K562 (cell line): ENCODE measurements around the gene TRPV5. TPM values are rescaled to one million over a fixed set of nuclear protein-coding genes. Genes with fewer than 3 reads are reported as not detected.
A peak's percentile ranks its signal among the peaks of the same experiment; 100 is the strongest.

Experiments
- DDX20 ChIP-seq: fragments of 450-650 bp; IDR thresholded peaks from 2 replicates; pipeline ENCODE4 v1.6.1; 2016; ENCODE audit warnings: missing genetic modification characterization, low read depth, mild to moderate bottlenecking, missing compliant biosample characterization, moderate library complexity
- DLX4 ChIP-seq: fragments of 250-450 bp; sonication (Bioruptor Pico); IDR thresholded peaks from 2 replicates; pipeline ENCODE4 v1.6.1; 2021; ENCODE audit warnings: mild to moderate bottlenecking
- DMBX1 ChIP-seq: fragments of 250-450 bp; sonication (Bioruptor Pico); IDR thresholded peaks from 2 replicates; pipeline ENCODE4 v1.8.0; 2022; ENCODE audit warnings: inconsistent platforms, mild to moderate bottlenecking, moderate library complexity, borderline replicate concordance
- FOXM1 ChIP-seq, 2 experiments: fragments of 450-650 bp in 1 of 2; sonication (generic) in 1 of 2; formaldehyde crosslinking in 1 of 2; IDR thresholded peaks; 2 replicates each; pipeline versions ENCODE4 v1.6.1 to v1.9.0; 2017 to 2022; ENCODE audit warnings: low read depth in 2 of 2, mild to moderate bottlenecking in 2 of 2, missing genetic modification reagents in 1 of 2, moderate library complexity in 1 of 2
- HNRNPLL ChIP-seq: fragments of 200-400 bp; formaldehyde crosslinking; IDR thresholded peaks from 2 replicates; pipeline ENCODE4 v1.6.1; 2017; ENCODE audit warnings: low read length, low read depth, mild to moderate bottlenecking; ENCODE audit not compliant: poor library complexity, severe bottlenecking
- KDM4B ChIP-seq, 2 experiments: fragments of 450-650 bp in 1 of 2; sonication (generic) in 1 of 2; IDR thresholded peaks; 2 replicates each; pipeline ENCODE4 v1.6.1; 2016 to 2017; ENCODE audit warnings: borderline replicate concordance in 2 of 2, antibody characterized with exemption in 1 of 2, low read depth in 1 of 2, mild to moderate bottlenecking in 1 of 2
- MCM7 ChIP-seq, 2 experiments: fragments of 450-650 bp; IDR thresholded peaks; 2 replicates each; pipeline ENCODE4 v1.6.1; 2016 to 2018
- MLX ChIP-seq, 2 experiments: fragments of 450-650 bp in 1 of 2; sonication (generic) in 1 of 2; formaldehyde crosslinking; conservative IDR thresholded peaks; 2 replicates each; pipeline versions ENCODE4 v1.4.0 to v1.8.1; 2020 to 2022; ENCODE audit warnings: mild to moderate bottlenecking in 1 of 2, missing genetic modification reagents in 1 of 2
- NCOR1 ChIP-seq: fragments of 450-650 bp; IDR thresholded peaks from 2 replicates; pipeline ENCODE4 v1.6.1; 2016; ENCODE audit warnings: mild to moderate bottlenecking, moderate library complexity
- NONO ChIP-seq, 2 experiments: fragments of 200-400 bp in 1 of 2; fragments of 450-650 bp in 1 of 2; formaldehyde crosslinking in 1 of 2; IDR thresholded peaks; 2 replicates each; pipeline ENCODE4 v1.6.1; 2017; ENCODE audit warnings: low read depth in 2 of 2, mild to moderate bottlenecking in 2 of 2, moderate library complexity in 2 of 2, low read length in 1 of 2
- NR1H2 ChIP-seq: sonication (generic); formaldehyde crosslinking; IDR thresholded peaks from 2 replicates; pipeline ENCODE4 v1.4.0; 2020; ENCODE audit warnings: mild to moderate bottlenecking, missing genetic modification reagents
- NR4A1 ChIP-seq, 2 experiments: fragments of 250-450 bp in 1 of 2; fragments of 450-650 bp in 1 of 2; sonication (Bioruptor Pico) in 1 of 2; IDR thresholded peaks; 2 replicates each; pipeline versions ENCODE4 v1.4.0 to v1.6.1; 2016 to 2020; ENCODE audit warnings: mild to moderate bottlenecking in 2 of 2, missing compliant biosample characterization in 1 of 2, missing genetic modification characterization in 1 of 2, moderate library complexity in 1 of 2
- RBM14 ChIP-seq: fragments of 200-400 bp; formaldehyde crosslinking; IDR thresholded peaks from 2 replicates; pipeline ENCODE4 v1.6.1; 2018; ENCODE audit warnings: low read depth, mild to moderate bottlenecking, low read length, moderate library complexity, borderline replicate concordance; ENCODE audit not compliant: insufficient read depth
- XRCC3 ChIP-seq: fragments of 450-650 bp; IDR thresholded peaks from 2 replicates; pipeline ENCODE4 v1.6.1; 2017; ENCODE audit warnings: mild to moderate bottlenecking, moderate library complexity
- ZNF124 ChIP-seq: sonication (generic); formaldehyde crosslinking; IDR thresholded peaks from 2 replicates; pipeline ENCODE4 v1.8.1; 2022; ENCODE audit warnings: missing genetic modification reagents
- ZNF232 ChIP-seq: sonication (generic); formaldehyde crosslinking; IDR thresholded peaks from 2 replicates; pipeline ENCODE4 v1.8.0; 2022; ENCODE audit warnings: mild to moderate bottlenecking, missing genetic modification reagents
- ZNF277 ChIP-seq: fragments of 250-450 bp; sonication (Bioruptor Pico); IDR thresholded peaks from 2 replicates; pipeline ENCODE4 v1.8.0; 2022; ENCODE audit warnings: inconsistent platforms, mild to moderate bottlenecking, moderate library complexity, borderline replicate concordance
- ZNF584 ChIP-seq: fragments of 200-800 bp; sonication (Bioruptor generic); IDR thresholded peaks from 2 replicates; pipeline ENCODE4 v1.6.1; 2016; ENCODE audit warnings: low read depth, mild to moderate bottlenecking, missing genetic modification characterization, missing compliant biosample characterization
- ZNF717 ChIP-seq: fragments of 250-450 bp; sonication (Bioruptor Pico); IDR thresholded peaks from 2 replicates; pipeline ENCODE4 v1.5.0; 2021
- polyA plus RNA-seq, 8 experiments: library from polyadenylated mRNA; depleted of rRNA in 4 of 8; stranded (reverse) in 5 of 8; unstranded in 3 of 8; fragments of >200 nt; fragmentation: Nextera tagmentation in 2 of 8; fragmentation: Illumina TruSeq in 1 of 8; extraction: Ambion mirVana in 2 of 8; extraction: Trizol in 1 of 8; gene quantifications; 2 replicates each; pipeline versions ENCODE4 v1.2.1 to v1.2.3, GENCODE V29; 2011 to 2014; ENCODE audit warnings: inconsistent platforms in 1 of 8, missing spikeins in 1 of 8
- total RNA-seq, 7 experiments: library from RNA; depleted of rRNA in 6 of 7; stranded (reverse); fragments of >200 nt in 6 of 7; fragmentation: Illumina TruSeq in 2 of 7; extraction: Trizol in 2 of 7; gene quantifications; 2 replicates each; pipeline versions ENCODE4 v1.2.1 to v1.2.3, GENCODE V29; 2011 to 2021; ENCODE audit warnings: low replicate concordance in 1 of 7
- TF ChIP-seq, protein P1 (sequence below): fragments of 250-450 bp; sonication (Bioruptor Pico); IDR thresholded peaks from 2 replicates; pipeline ENCODE4 v1.8.0; 2022; ENCODE audit warnings: moderate library complexity, mild to moderate bottlenecking, inconsistent platforms
- TF ChIP-seq, protein P2 (sequence below): fragments of 200-800 bp; sonication (Bioruptor generic); IDR thresholded peaks from 2 replicates; pipeline ENCODE4 v1.6.1; 2017; ENCODE audit warnings: missing genetic modification characterization, missing compliant biosample characterization

TRPV5 gene
- total and polyA plus RNA-seq, 9 of the 15 experiments (the other 6 are each of a cell fraction or from before 2014, with no cell fraction given) = not detected

DNA sequence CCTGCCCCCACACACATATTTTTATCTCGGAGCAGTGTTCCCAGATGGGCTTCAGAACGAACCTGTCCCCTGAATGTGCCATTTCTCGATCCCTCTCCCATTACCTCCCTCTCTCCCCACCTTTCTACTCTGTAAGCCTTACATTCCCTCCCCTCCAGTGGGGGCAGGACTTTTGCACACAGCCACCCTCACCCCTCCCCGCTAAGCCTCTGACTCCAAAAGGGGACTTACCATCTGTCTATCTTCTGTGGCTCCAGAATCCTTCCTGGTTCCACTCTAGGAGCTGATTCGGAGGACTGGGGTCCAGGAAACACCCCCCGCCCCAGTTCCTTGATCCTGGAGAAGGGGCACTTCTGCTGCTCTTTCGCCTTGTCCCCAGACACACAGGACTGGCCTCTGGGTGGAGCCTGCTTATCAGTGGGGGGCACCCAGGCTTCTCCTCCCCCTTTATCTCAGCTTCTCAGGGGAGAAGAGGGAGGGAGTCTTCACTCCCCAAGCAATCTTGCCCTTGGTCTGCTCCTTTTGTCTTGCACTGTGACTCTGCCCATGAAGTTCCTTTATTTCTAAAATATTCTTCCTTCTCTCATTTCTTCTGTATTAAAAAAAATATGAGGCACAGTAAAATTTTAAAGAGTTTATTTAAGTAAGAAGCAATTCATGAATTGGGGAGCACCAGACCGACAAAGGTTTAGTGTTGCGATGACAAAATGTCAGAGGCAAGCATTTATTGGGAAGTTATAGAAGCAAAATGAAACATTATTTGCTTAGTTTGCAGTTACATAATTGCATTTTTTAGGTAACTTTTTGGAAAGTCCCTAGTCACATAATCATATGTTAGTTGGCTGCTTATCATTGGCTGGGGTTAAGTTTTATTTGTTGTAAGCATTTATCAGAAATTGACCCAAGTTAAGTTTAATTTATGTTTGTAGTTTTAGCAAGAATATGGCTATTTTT is 28.7 kb upstream of the TRPV5 start, which contains the start of gene KEL (continued):
- TF ChIP-seq DMBX1 (CRISPR knock-in tag) (peak; percentile 76; the same call in 1 of the 2 replicates), NR1H2 (CRISPR knock-in tag) (no peak), ZNF584 (CRISPR knock-in tag) (no peak), DDX20 (tag) (no peak), ZNF277 (CRISPR knock-in tag) (no peak), RBM14 (no peak), FOXM1 (IDR thresholded peaks at IDR 0.05; ENCODE audit: low read depth) (peak; percentile 82), FOXM1 (CRISPR knock-in tag; IDR thresholded peaks at IDR 0.05; ENCODE audit: low read depth) (no peak), MLX (CRISPR knock-in tag; conservative IDR thresholded peaks at IDR 0.05) (no peak), NR4A1 (CRISPR knock-in tag; IDR thresholded peaks at IDR 0.05) (no peak), NR4A1 (tag; IDR thresholded peaks at IDR 0.05) (0 out of 2 replicates have a peak, but pooled peaks have one; percentile 45), ZNF717 (CRISPR knock-in tag) (no peak), ZNF124 (CRISPR knock-in tag) (no peak), DLX4 (no peak), NCOR1 (peak; percentile 94), XRCC3 (no peak), HNRNPLL (no peak), MCM7 (IDR thresholded peaks at IDR 0.05) (no peak), ZNF232 (CRISPR knock-in tag) (no peak), NONO (IDR thresholded peaks at IDR 0.05; ENCODE audit: low read depth in 2 of 2, low read length in 1 of 2) (peak in 1 of 2 experiments; percentile 87; a peak in 2 of 4 replicates), KDM4B (IDR thresholded peaks at IDR 0.05; ENCODE audit: borderline replicate concordance in 2 of 2, low read depth in 1 of 2) (no peak)
- TF ChIP-seq, protein P1, sequence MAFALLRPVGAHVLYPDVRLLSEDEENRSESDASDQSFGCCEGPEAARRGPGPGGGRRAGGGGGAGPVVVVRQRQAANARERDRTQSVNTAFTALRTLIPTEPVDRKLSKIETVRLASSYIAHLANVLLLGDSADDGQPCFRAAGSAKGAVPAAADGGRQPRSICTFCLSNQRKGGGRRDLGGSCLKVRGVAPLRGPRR = 0 out of 2 replicates have a peak, but pooled peaks have one; percentile 28
- TF ChIP-seq, protein P2, sequence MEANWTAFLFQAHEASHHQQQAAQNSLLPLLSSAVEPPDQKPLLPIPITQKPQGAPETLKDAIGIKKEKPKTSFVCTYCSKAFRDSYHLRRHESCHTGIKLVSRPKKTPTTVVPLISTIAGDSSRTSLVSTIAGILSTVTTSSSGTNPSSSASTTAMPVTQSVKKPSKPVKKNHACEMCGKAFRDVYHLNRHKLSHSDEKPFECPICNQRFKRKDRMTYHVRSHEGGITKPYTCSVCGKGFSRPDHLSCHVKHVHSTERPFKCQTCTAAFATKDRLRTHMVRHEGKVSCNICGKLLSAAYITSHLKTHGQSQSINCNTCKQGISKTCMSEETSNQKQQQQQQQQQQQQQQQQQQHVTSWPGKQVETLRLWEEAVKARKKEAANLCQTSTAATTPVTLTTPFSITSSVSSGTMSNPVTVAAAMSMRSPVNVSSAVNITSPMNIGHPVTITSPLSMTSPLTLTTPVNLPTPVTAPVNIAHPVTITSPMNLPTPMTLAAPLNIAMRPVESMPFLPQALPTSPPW (CRISPR knock-in tag) = peak; percentile 99
